Vagina (tissue), 2 donors: ENCODE data around the gene FYB2. TPM values are rescaled to one million over a fixed set of nuclear protein-coding genes. Genes with fewer than 3 reads are reported as not detected.

Experiments used
- DNase-seq, 2 donors: peaks; one replicate each; pipeline ENCODE4 v3.0.0-alpha.2; 2017; ENCODE audit errors: extremely low spot score in 2 of 2
- H3K27ac ChIP-seq: fragments of 200-600 bp; sonication (generic); one replicate; pipeline ENCODE4 v1.5.1; 2019
- H3K27me3 ChIP-seq: fragments of 200-600 bp; sonication (generic); one replicate; pipeline ENCODE4 v1.5.1; 2019
- H3K36me3 ChIP-seq, 2 donors: fragments of 200-600 bp; sonication (generic); one replicate each; pipeline ENCODE4 v1.5.1; 2017 to 2019
- H3K4me1 ChIP-seq: fragments of 200-600 bp; sonication (generic); one replicate; pipeline ENCODE4 v1.5.1; 2019
- H3K4me3 ChIP-seq, 2 donors: fragments of 200-600 bp; sonication (generic); 1 replicate in 1 of 2; 2 replicates in 1 of 2; pipeline ENCODE4 v1.5.1; 2016 to 2019
- H3K9me3 ChIP-seq: fragments of 200-600 bp; sonication (generic); one replicate; pipeline ENCODE4 v1.5.1; 2019
- POLR2A ChIP-seq, 2 donors: fragments of 450-650 bp; IDR thresholded peaks; one replicate each; pipeline ENCODE4 v1.6.1; 2017; ENCODE audit warnings: antibody characterized with exemption in 2 of 2, mild to moderate bottlenecking in 2 of 2, moderate library complexity in 2 of 2
- POLR2AphosphoS5 ChIP-seq, 2 donors: sonication (generic); formaldehyde crosslinking; IDR thresholded peaks; one replicate each; pipeline ENCODE4 v1.9.0; 2017; ENCODE audit warnings: antibody characterized with exemption in 2 of 2, mild to moderate bottlenecking in 2 of 2, low read depth in 1 of 2; ENCODE audit not compliant: insufficient read depth in 1 of 2
- intact Hi-C: fragments of 100-400 bp; cut with DNase I; formaldehyde crosslinking; loops from one replicate; pipeline ENCODE4 v1.15.1; 2023
- total RNA-seq: library from RNA; depleted of rRNA; stranded (reverse); fragments of >200 nt; gene quantifications from one replicate; pipeline ENCODE4 v1.2.3, GENCODE V29; 2016
- TF ChIP-seq, protein P1 (sequence below), 3 experiments: fragments of 450-650 bp in 2 of 3; fragments of 200-600 bp in 1 of 3; sonication (generic) in 1 of 3; IDR thresholded peaks; one replicate each; pipeline ENCODE4 v1.5.1; 2017 to 2019; ENCODE audit warnings: antibody characterized with exemption in 3 of 3, mild to moderate bottlenecking in 2 of 3, moderate library complexity in 2 of 3

Gene FYB2
- total RNA-seq, 1 donor from 2014 or later = not detected

GRCh38 chr1:56696663-56697062 lies 122.5 kb downstream of the FYB2 start:
- H3K4me3 ChIP-seq = no peak overlapping the region
- intact Hi-C loops = no loop called here
- no peak for DNase-seq
- H3K27ac ChIP-seq = no peak overlapping the region
- no peaks in the 10 kb centered on the region for H3K36me3 ChIP-seq
- H3K4me1 ChIP-seq = no peaks in the 10 kb centered on the region
- no peaks in the 10 kb centered on the region for H3K9me3 ChIP-seq
- H3K27me3 ChIP-seq = no peaks in the 10 kb centered on the region
- TF ChIP-seq, protein P1, sequence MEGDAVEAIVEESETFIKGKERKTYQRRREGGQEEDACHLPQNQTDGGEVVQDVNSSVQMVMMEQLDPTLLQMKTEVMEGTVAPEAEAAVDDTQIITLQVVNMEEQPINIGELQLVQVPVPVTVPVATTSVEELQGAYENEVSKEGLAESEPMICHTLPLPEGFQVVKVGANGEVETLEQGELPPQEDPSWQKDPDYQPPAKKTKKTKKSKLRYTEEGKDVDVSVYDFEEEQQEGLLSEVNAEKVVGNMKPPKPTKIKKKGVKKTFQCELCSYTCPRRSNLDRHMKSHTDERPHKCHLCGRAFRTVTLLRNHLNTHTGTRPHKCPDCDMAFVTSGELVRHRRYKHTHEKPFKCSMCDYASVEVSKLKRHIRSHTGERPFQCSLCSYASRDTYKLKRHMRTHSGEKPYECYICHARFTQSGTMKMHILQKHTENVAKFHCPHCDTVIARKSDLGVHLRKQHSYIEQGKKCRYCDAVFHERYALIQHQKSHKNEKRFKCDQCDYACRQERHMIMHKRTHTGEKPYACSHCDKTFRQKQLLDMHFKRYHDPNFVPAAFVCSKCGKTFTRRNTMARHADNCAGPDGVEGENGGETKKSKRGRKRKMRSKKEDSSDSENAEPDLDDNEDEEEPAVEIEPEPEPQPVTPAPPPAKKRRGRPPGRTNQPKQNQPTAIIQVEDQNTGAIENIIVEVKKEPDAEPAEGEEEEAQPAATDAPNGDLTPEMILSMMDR (IDR thresholded peaks at IDR 0.05) = no peak
- no peak for TF ChIP-seq POLR2A (IDR thresholded peaks at IDR 0.05)
- TF ChIP-seq POLR2AphosphoS5 (IDR thresholded peaks at IDR 0.05; ENCODE audit: insufficient read depth in 1 of 2, low read depth in 1 of 2) = no peak

DNA sequence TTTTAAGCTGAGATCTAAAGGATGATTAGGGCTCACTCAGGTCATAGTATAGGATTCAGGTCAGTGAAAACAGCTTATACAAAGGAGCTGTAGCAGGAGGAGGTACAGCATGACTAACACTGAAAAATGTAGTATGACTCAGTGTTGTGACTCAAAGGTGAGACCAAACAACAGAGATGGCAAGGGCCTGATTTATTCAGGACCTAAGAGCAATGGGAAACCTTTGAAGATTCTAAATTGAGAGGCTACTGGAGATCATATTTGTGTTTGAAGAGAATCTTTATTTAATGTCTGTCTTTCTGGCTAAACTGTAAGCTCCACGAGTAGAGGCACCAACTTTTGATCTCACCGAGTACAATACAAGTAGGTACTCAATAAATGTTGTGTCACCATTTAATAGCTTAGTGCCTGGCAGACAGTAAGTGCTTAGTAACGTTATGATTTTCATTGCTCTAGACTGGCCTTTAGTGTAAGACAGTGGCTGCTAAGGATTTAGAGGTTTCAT lies 130.6 kb downstream of the FYB2 start:
- TF ChIP-seq, protein P1 (IDR thresholded peaks at IDR 0.05) = no peak
- TF ChIP-seq POLR2AphosphoS5 (IDR thresholded peaks at IDR 0.05; ENCODE audit: insufficient read depth in 1 of 2, low read depth in 1 of 2) = peak in 1 of 2 donors; percentile 51
- TF ChIP-seq POLR2A (IDR thresholded peaks at IDR 0.05) = no peak
- Histone ChIP-seq H3K9me3 (no peaks in the 10 kb centered on the region), H3K4me3 (no peak overlapping the region), H3K36me3 (no peaks in the 10 kb centered on the region), H3K27me3 (no peaks in the 10 kb centered on the region), H3K4me1 (no peaks in the 10 kb centered on the region), H3K27ac (no peak overlapping the region)
- intact Hi-C loops = no loop called here
- no peak for DNase-seq

GRCh38 chr1:56686169-56686568 lies 133.0 kb downstream of the FYB2 start:
- Histone ChIP-seq H3K9me3 (no peaks in the 10 kb centered on the region), H3K4me1 (no peaks in the 10 kb centered on the region), H3K36me3 (no peaks in the 10 kb centered on the region), H3K27me3 (no peaks in the 10 kb centered on the region), H3K4me3 (no peak overlapping the region), H3K27ac (no peak overlapping the region)
- no peak for TF ChIP-seq POLR2A (IDR thresholded peaks at IDR 0.05)
- TF ChIP-seq POLR2AphosphoS5 (IDR thresholded peaks at IDR 0.05; ENCODE audit: insufficient read depth in 1 of 2, low read depth in 1 of 2) = no peak
- TF ChIP-seq, protein P1 (IDR thresholded peaks at IDR 0.05) = no peak
- no peak for DNase-seq
- intact Hi-C loops = no loop called here

DNA sequence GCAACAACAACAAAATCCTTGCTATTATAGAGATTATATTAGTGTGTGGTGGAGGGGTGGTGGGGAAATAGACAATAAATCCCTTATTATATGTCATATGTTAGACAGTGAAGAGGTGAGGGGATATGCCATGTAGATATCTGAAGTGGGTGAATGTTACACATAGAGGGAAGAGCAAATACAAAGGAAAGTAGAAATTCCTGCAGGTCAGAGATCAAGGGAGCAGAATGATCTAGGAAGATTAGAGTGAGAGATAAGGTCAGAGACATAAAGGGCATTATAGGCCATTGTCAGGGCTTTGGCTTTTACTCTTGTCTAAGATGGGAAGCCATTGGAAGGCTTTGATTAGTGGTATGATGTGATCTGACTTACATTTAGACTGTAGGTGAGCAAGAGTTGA lies 135.6 kb downstream of the FYB2 start:
- Histone ChIP-seq H3K4me3 (no peak overlapping the region), H3K27me3 (no peaks in the 10 kb centered on the region), H3K36me3 (no peaks in the 10 kb centered on the region), H3K27ac (no peak overlapping the region), H3K4me1 (no peaks in the 10 kb centered on the region), H3K9me3 (no peaks in the 10 kb centered on the region)
- intact Hi-C loops = no loop called here
- DNase-seq = no peak
- TF ChIP-seq POLR2A (IDR thresholded peaks at IDR 0.05) = no peak
- TF ChIP-seq, protein P1 (IDR thresholded peaks at IDR 0.05) = no peak
- TF ChIP-seq POLR2AphosphoS5 (IDR thresholded peaks at IDR 0.05; ENCODE audit: insufficient read depth in 1 of 2, low read depth in 1 of 2) = no peak

DNA sequence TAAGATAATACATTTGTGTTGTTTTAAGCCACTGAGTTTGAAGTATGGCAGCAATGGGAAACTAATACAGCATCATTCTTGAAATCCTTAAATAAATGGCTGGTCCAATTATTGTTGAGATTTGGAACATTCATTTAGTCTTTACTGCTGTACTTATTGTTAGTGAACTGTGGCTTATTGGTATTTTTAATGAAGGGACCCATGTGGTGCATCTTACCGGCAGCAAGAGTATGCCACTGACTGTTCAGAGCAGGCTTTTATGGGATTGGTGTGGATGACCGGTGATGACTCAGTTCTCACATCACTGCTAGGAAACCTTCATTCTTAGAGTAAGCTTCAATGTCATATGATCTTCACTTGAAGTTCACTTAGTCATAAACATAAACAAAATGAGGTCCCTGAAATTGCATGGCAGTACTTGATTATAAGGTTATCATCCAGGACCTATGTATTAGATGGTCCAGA lies 142.6 kb downstream of the FYB2 start:
- H3K27ac ChIP-seq = no peak overlapping the region
- DNase-seq = no peak
- intact Hi-C loops = no loop called here
- peak in 1 of 2 donors; percentile 10 for TF ChIP-seq POLR2AphosphoS5 (IDR thresholded peaks at IDR 0.05; ENCODE audit: insufficient read depth in 1 of 2, low read depth in 1 of 2)
- TF ChIP-seq, protein P1 (IDR thresholded peaks at IDR 0.05) = no peak
- H3K27me3 ChIP-seq = no peaks in the 10 kb centered on the region
- H3K9me3 ChIP-seq = no peaks in the 10 kb centered on the region
- H3K36me3 ChIP-seq = no peaks in the 10 kb centered on the region
- H3K4me1 ChIP-seq = no peaks in the 10 kb centered on the region
- H3K4me3 ChIP-seq = no peak overlapping the region
